Esophagus squamous epithelium (tissue), 4 donors: ENCODE data around the gene HECW1.

Source experiments
- POLR2A ChIP-seq, 4 donors: fragments of 450-650 bp; IDR thresholded peaks; one replicate each; pipeline ENCODE4 v1.6.1; 2017; ENCODE audit warnings: antibody characterized with exemption in 4 of 4, mild to moderate bottlenecking in 4 of 4, moderate library complexity in 3 of 4
- TF ChIP-seq, protein P1 (sequence below), 6 experiments: fragments of 450-650 bp in 4 of 6; fragments of 200-600 bp in 2 of 6; sonication (generic) in 2 of 6; IDR thresholded peaks; one replicate each; pipeline ENCODE4 v1.5.1; 2016 to 2019; ENCODE audit warnings: antibody characterized with exemption in 6 of 6, mild to moderate bottlenecking in 4 of 6, moderate library complexity in 4 of 6

DNA sequence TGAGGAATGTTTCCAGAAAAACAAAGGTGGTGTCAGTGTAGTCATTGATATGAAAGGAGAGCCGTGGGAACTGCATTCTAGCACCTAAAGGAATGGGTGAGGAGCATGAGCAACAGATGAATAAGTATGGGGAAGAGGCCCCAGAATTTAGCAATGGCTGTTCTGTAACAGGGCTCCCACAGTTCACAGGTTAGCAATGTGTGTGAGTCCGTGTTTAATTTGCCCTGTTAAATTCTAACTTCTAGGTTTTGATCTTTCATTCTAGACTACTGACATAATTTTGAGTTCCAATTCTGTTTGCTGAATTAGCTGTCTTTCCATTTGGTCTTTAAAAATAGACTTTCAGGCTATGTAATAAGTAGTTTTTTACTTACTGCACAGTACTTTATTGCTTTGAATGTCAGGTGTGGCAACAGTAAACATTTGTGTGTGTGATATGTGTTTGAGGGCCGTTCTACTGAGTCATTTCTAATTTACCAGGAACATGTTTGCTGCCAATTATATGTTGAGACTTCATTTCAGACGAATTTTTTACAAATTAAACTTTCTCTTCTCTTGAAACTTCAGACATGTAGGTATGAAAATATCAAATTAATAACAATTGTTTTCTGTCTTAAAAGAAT, 479.2 kb downstream of the HECW1 start:
- TF ChIP-seq, protein P1, sequence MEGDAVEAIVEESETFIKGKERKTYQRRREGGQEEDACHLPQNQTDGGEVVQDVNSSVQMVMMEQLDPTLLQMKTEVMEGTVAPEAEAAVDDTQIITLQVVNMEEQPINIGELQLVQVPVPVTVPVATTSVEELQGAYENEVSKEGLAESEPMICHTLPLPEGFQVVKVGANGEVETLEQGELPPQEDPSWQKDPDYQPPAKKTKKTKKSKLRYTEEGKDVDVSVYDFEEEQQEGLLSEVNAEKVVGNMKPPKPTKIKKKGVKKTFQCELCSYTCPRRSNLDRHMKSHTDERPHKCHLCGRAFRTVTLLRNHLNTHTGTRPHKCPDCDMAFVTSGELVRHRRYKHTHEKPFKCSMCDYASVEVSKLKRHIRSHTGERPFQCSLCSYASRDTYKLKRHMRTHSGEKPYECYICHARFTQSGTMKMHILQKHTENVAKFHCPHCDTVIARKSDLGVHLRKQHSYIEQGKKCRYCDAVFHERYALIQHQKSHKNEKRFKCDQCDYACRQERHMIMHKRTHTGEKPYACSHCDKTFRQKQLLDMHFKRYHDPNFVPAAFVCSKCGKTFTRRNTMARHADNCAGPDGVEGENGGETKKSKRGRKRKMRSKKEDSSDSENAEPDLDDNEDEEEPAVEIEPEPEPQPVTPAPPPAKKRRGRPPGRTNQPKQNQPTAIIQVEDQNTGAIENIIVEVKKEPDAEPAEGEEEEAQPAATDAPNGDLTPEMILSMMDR (IDR thresholded peaks at IDR 0.05) = no peak
- TF ChIP-seq POLR2A (IDR thresholded peaks at IDR 0.05) = no peak
